Measurements from ENCODE around the gene GPRC5A.
A peak's percentile ranks its signal among the peaks of the same experiment; 100 is the strongest.
"Not testable (repeated sequence)": the region's sequence is repeated elsewhere in the genome, so short reads cannot be mapped to it uniquely, and the experiment has no call there.

Gene GPRC5A

DNA sequence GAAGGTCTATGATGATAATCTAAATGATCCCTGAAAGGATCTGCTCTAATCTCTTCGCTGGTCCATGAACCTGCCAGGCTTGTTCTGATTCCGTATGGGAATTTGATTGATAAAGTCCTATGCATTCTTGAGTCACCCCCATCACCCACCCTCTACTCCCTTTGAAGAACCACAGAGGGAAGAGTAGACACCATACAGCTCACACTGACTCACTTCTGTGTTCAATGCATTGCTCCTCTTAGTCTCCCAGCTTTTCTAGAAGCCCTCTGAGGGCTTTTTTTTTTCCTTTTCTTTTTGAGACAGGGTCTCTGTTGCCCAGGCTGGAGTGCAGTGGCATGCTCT lies 18.5 kb upstream of the GPRC5A start:
- no peak overlapping the region for H3K9ac ChIP-seq (ENCODE audit: low read depth, low read length)

DNA sequence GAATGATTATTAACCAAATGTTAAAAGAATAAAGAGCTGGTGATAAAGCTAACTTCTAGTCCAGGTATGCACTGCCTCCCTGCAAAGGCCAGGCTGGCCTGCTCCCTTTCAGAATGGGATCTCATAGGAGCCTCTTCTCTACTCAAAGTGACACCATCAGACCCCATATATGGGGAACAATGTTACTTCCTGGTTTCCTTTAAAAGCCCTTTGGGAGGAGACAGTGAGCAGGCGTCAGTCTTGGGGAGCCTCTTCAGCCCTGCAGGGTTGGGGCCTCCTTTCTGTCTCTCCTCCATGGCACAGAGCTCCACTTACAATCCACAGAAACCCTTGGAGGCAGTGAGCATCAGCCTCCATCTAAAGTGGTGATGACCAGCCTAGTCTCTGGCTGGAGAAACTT lies 17.3 kb upstream of the GPRC5A start:
- peak overlapping the region; percentile 65 for H3K27ac ChIP-seq (ENCODE audit: low read depth, low read length)
- no peak overlapping the region for H3K4me3 ChIP-seq (ENCODE audit: low read depth, low read length)
- no peaks in the 10 kb centered on the region for H3K9me3 ChIP-seq (ENCODE audit: control insufficient read depth, insufficient read depth, low read length)
- no peaks in the 10 kb centered on the region for H3K36me3 ChIP-seq (ENCODE audit: control insufficient read depth, insufficient read depth, low read length)
- no peaks in the 10 kb centered on the region for H3K27me3 ChIP-seq (ENCODE audit: control insufficient read depth, insufficient read depth, low read length)
- peaks cover 26% of the 10 kb centered on the region for H3K4me1 ChIP-seq (ENCODE audit: control insufficient read depth, insufficient read depth, low read length)
- no peak overlapping the region for H3K9ac ChIP-seq (ENCODE audit: low read depth, low read length)

More for the DNA sequence above, 18.5 kb upstream of the GPRC5A start:
- Histone ChIP-seq H3K36me3 (ENCODE audit: control insufficient read depth, insufficient read depth, low read length) (no peaks in the 10 kb centered on the region), H3K4me1 (ENCODE audit: control insufficient read depth, insufficient read depth, low read length) (peaks cover 26% of the 10 kb centered on the region), H3K9me3 (ENCODE audit: control insufficient read depth, insufficient read depth, low read length) (no peaks in the 10 kb centered on the region), H3K27me3 (ENCODE audit: control insufficient read depth, insufficient read depth, low read length) (no peaks in the 10 kb centered on the region), H3K4me3 (ENCODE audit: low read depth, low read length) (no peak overlapping the region), H3K27ac (ENCODE audit: low read depth, low read length) (peak overlapping the region; percentile 69)

DNA sequence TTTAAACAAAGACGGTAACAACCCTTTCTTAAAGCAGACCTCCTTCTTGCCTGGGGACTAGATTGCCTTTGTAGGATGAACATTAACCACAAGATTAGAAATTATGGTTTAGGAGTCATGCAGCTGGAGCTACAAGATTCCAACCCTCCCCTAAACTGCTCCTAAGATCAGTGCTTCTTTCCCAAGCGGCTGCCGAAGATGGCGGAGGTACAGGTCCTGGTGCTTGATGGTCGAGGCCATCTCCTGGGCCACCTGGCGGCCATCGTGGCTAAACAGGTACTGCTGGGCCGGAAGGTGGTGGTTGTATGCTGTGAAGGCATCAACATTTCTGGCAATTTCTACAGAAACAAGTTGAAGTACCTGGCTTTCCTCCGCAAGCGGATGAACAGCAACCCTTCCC lies 16.1 kb upstream of the GPRC5A start:
- peaks cover 26% of the 10 kb centered on the region for H3K4me1 ChIP-seq (ENCODE audit: control insufficient read depth, insufficient read depth, low read length)
- H3K27ac ChIP-seq (ENCODE audit: low read depth, low read length); H3K36me3 ChIP-seq (ENCODE audit: control insufficient read depth, insufficient read depth, low read length); H3K9ac ChIP-seq (ENCODE audit: low read depth, low read length); H3K27me3 ChIP-seq (ENCODE audit: control insufficient read depth, insufficient read depth, low read length); H3K4me3 ChIP-seq (ENCODE audit: low read depth, low read length); H3K9me3 ChIP-seq (ENCODE audit: control insufficient read depth, insufficient read depth, low read length): not testable (repeated sequence)

DNA sequence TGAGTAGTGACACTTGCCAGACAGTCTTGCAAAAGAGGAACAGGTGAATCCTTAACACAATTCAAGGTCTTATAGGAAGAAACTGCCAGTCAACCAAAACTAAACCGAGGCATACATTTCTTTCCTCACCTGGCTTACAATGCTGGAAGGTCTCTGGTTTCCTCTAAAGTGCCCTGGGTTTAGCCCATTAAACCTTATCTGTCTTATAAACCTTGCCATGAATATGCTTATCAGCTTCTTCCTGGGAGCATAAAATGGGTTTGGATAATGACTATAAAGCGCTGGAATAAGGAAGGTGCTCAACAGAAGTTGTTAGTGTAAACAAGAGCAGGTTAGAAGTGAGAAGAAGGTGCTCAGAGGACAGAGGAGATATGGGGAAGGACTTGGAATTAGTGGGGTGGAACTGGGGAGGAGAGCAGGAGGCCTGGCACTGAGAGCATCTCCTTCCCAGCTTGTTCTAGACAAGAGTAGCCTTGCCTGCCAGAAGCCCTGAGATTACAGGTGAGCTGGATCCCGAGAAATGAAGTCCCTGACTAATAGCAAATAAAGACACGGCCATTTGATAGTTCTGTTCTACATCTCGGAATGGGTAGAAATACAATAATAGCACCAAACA lies 14.1 kb upstream of the GPRC5A start:
- H3K27me3 ChIP-seq (ENCODE audit: control insufficient read depth, insufficient read depth, low read length), result no peaks in the 10 kb centered on the region
- no peaks in the 10 kb centered on the region for H3K36me3 ChIP-seq (ENCODE audit: control insufficient read depth, insufficient read depth, low read length)
- H3K4me1 ChIP-seq (ENCODE audit: control insufficient read depth, insufficient read depth, low read length), result peaks cover 16% of the 10 kb centered on the region
- no peaks in the 10 kb centered on the region for H3K9me3 ChIP-seq (ENCODE audit: control insufficient read depth, insufficient read depth, low read length)
- no peak overlapping the region for H3K4me3 ChIP-seq (ENCODE audit: low read depth, low read length)
- H3K27ac ChIP-seq (ENCODE audit: low read depth, low read length), result no peak overlapping the region
- no peak overlapping the region for H3K9ac ChIP-seq (ENCODE audit: low read depth, low read length)

DNA sequence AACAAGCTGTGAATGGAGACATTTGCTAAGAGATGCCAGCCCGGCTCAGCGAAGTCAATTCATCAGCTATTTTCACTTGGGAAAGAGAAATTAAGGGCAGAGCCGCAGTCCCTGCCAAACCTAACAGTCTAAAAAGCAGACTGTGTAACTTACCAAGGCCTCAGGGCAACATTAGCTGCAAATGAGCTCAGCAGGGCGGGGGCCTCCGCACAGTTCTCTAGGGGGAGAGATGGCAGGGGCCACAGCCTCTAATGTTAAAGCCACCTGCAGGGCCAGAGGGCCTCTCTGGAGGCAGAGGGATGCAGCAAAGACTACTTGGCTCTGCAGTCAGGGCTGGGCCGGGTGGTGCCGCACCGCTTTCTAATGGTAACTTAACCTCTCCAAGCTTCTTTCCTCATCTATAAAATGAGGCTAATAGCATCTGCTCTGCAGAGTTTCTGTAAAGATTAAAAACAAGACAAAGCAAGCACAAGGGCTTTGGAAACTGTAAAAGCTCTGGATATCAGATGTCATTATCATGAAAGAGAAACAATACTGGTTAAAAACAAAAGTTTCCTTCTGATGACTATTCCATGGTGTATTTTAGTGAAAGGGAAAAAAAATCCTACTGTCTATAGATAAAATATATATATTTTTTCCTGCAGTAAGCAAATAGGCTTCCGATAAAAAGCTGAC lies 13.4 kb upstream of the GPRC5A start:
- Histone ChIP-seq H3K9ac (ENCODE audit: low read depth, low read length) (no peak overlapping the region), H3K27ac (ENCODE audit: low read depth, low read length) (no peak overlapping the region), H3K36me3 (ENCODE audit: control insufficient read depth, insufficient read depth, low read length) (no peaks in the 10 kb centered on the region), H3K4me3 (ENCODE audit: low read depth, low read length) (no peak overlapping the region), H3K9me3 (ENCODE audit: control insufficient read depth, insufficient read depth, low read length) (no peaks in the 10 kb centered on the region), H3K27me3 (ENCODE audit: control insufficient read depth, insufficient read depth, low read length) (no peaks in the 10 kb centered on the region), H3K4me1 (ENCODE audit: control insufficient read depth, insufficient read depth, low read length) (peaks cover 10% of the 10 kb centered on the region)

DNA sequence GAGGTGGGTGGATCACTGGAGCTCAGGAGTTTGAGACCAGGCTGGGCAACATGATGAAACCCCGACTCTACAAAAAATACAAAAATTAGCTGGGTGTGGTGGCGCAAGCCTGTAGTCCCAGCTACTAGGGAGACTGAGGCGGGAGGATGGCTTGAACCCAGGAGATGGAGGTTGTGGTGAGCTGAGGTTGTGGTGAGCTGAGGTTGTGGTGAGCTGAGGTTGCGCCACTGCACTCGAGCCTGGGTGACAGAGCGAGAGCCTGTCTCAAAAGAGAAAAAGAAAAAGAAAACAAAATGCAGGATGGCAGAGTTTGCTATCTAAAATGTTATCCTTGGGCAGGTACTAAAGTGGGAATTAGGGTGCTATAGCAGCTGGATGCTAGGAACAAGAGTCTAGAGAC lies 10.8 kb upstream of the GPRC5A start:
- peaks cover 6% of the 10 kb centered on the region for H3K4me1 ChIP-seq (ENCODE audit: control insufficient read depth, insufficient read depth, low read length)
- H3K36me3 ChIP-seq (ENCODE audit: control insufficient read depth, insufficient read depth, low read length), result no peaks in the 10 kb centered on the region
- H3K27me3 ChIP-seq (ENCODE audit: control insufficient read depth, insufficient read depth, low read length), result peaks cover 8% of the 10 kb centered on the region
- H3K9ac ChIP-seq (ENCODE audit: low read depth, low read length), result no peak overlapping the region
- no peaks in the 10 kb centered on the region for H3K9me3 ChIP-seq (ENCODE audit: control insufficient read depth, insufficient read depth, low read length)
- H3K27ac ChIP-seq (ENCODE audit: low read depth, low read length), result no peak overlapping the region
- H3K4me3 ChIP-seq (ENCODE audit: low read depth, low read length), result no peak overlapping the region

DNA sequence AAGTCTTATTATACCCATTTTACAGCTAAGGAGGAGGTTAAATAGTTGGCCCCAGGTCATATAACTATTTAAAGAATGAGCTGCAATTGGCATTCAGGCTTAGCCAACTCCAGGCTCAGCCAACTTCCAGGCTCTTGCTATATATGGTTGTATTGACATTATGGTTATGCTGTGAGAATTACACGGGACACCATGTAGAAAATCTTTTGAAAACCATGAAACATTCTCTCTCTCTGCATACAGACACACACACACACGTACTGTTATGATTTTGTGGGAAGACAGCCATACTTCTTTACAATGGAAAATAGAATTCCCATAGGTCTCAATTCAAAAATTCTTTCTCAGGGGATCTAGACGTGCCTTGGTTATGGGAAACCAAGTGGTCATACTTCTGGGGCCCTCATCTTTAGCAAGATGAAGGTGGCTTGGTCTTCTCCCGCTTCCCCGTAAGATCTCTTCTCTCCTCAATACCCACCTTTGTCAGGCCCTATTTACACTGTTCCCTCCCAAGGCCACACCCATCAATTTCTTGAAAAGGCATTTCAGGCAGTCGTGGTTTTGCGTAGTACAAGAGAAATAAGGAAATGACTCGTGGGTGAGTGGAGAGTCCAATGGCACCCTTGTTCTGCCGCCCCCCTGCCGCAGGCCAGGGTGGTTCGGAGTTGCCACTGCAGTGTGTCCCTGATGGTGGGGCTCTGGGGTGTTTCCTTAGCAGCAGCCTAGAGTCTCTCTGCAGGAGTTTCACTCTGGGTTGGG lies 10.0 kb upstream of the GPRC5A start:
- Histone ChIP-seq H3K9me3 (ENCODE audit: control insufficient read depth, insufficient read depth, low read length) (no peaks in the 10 kb centered on the region), H3K9ac (ENCODE audit: low read depth, low read length) (no peak overlapping the region), H3K27ac (ENCODE audit: low read depth, low read length) (no peak overlapping the region), H3K4me1 (ENCODE audit: control insufficient read depth, insufficient read depth, low read length) (peaks cover 11% of the 10 kb centered on the region), H3K27me3 (ENCODE audit: control insufficient read depth, insufficient read depth, low read length) (peaks cover 15% of the 10 kb centered on the region), H3K36me3 (ENCODE audit: control insufficient read depth, insufficient read depth, low read length) (no peaks in the 10 kb centered on the region), H3K4me3 (ENCODE audit: low read depth, low read length) (no peak overlapping the region)

DNA sequence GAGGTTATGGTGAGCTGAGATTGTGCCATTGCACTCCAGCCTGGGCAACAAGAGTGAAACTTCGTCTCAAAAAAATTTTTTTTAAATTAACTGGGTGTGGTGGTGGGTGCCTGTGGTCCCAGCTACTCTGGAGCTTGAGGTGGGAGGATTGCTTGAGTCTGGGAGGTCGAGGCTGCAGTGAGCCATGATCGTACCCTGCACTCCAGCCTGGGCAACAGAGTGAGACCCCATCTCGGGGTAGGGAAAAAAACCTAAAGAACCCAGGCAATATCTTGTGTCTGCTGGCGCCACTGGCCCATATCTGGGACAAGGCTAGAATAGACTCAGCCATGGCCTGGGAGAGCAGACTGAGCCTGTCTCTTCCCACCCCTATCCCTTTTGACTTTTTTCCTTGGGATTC lies 9.1 kb upstream of the GPRC5A start:
- Histone ChIP-seq H3K4me1 (ENCODE audit: control insufficient read depth, insufficient read depth, low read length) (peaks cover 11% of the 10 kb centered on the region), H3K27me3 (ENCODE audit: control insufficient read depth, insufficient read depth, low read length) (peaks cover 15% of the 10 kb centered on the region), H3K27ac (ENCODE audit: low read depth, low read length) (no peak overlapping the region), H3K9ac (ENCODE audit: low read depth, low read length) (no peak overlapping the region), H3K36me3 (ENCODE audit: control insufficient read depth, insufficient read depth, low read length) (no peaks in the 10 kb centered on the region), H3K4me3 (ENCODE audit: low read depth, low read length) (no peak overlapping the region), H3K9me3 (ENCODE audit: control insufficient read depth, insufficient read depth, low read length) (no peaks in the 10 kb centered on the region)

DNA sequence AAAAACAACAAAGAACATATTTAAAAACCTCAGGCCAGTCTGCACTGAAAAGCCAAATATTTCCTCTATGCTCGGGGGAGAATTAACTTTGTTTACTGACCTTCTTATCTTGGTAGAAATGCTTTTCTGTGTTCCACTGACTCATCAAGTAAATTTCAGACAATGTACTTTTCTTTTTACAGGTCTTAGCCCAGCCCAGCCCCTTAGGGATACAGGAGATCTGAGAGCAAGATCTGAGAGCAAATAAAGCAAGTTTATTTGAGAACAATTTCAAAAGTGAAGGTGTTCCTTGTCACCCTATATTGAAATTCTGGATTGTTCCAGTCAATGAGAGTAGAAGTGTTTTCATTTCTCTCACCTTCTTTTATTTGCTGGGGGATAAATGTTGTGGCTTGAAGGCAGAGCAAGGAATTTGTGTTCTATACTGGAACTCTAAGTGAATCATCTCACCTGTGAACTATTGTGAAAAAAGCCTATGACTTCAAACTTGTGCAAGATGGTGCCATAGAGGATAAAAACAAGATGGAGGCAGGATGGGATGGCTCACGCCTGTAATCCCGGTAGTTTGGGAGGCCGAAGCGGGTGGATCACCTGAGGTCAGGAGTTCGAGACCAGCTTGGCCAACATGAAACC lies 7.9 kb upstream of the GPRC5A start:
- peaks cover 15% of the 10 kb centered on the region for H3K27me3 ChIP-seq (ENCODE audit: control insufficient read depth, insufficient read depth, low read length)
- no peaks in the 10 kb centered on the region for H3K36me3 ChIP-seq (ENCODE audit: control insufficient read depth, insufficient read depth, low read length)
- no peak overlapping the region for H3K27ac ChIP-seq (ENCODE audit: low read depth, low read length)
- peaks cover 11% of the 10 kb centered on the region for H3K4me1 ChIP-seq (ENCODE audit: control insufficient read depth, insufficient read depth, low read length)
- no peak overlapping the region for H3K9ac ChIP-seq (ENCODE audit: low read depth, low read length)
- no peaks in the 10 kb centered on the region for H3K9me3 ChIP-seq (ENCODE audit: control insufficient read depth, insufficient read depth, low read length)
- no peak overlapping the region for H3K4me3 ChIP-seq (ENCODE audit: low read depth, low read length)

DNA sequence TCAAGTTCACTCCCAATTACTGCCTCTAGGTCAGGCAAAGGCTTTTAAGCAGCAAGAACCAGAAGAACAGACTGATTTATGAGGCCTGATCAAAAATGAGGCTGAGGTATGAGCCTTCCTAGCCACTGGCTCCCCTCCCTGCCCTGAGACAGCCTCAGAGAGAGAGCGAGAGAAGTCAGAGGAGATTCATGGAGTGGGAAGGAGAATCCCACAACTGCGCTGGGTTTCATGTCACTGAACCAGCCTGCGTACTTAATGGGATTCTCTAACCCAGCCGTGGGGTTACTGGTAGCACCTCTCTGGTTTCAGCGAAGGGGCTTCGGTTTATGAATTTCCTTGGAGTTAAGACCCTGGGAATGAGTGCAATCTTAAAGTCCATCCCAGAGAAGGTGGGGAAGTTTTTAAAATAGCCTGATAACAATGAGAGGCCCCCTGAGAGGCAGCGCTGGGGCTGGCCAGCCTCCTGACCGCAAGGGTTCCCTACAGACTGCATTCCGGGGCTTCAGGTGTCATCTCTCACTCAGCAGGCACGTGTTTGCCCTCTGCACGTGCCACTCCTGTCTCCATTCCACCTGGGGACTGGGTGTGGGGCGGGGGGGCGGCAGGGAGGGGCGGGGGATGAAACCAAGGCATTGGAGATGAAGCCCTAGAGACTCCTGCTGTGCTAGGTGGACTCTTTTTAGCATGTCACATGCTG lies 6.1 kb upstream of the GPRC5A start:
- Histone ChIP-seq H3K27me3 (ENCODE audit: control insufficient read depth, insufficient read depth, low read length) (peaks cover 28% of the 10 kb centered on the region), H3K9ac (ENCODE audit: low read depth, low read length) (no peak overlapping the region), H3K4me3 (ENCODE audit: low read depth, low read length) (no peak overlapping the region), H3K27ac (ENCODE audit: low read depth, low read length) (peak overlapping the region; percentile 57), H3K36me3 (ENCODE audit: control insufficient read depth, insufficient read depth, low read length) (no peaks in the 10 kb centered on the region), H3K9me3 (ENCODE audit: control insufficient read depth, insufficient read depth, low read length) (no peaks in the 10 kb centered on the region), H3K4me1 (ENCODE audit: control insufficient read depth, insufficient read depth, low read length) (peaks cover 14% of the 10 kb centered on the region)
